OCI-M2 (cell line): Measurements from ENCODE around the gene KLHL17.

Experiments
- DNase-seq: peaks from one replicate; lab custom pipeline; 2025; ENCODE audit not compliant: unreplicated experiment; lab: John Stamatoyannopoulos, UW

Gene KLHL17

DNA sequence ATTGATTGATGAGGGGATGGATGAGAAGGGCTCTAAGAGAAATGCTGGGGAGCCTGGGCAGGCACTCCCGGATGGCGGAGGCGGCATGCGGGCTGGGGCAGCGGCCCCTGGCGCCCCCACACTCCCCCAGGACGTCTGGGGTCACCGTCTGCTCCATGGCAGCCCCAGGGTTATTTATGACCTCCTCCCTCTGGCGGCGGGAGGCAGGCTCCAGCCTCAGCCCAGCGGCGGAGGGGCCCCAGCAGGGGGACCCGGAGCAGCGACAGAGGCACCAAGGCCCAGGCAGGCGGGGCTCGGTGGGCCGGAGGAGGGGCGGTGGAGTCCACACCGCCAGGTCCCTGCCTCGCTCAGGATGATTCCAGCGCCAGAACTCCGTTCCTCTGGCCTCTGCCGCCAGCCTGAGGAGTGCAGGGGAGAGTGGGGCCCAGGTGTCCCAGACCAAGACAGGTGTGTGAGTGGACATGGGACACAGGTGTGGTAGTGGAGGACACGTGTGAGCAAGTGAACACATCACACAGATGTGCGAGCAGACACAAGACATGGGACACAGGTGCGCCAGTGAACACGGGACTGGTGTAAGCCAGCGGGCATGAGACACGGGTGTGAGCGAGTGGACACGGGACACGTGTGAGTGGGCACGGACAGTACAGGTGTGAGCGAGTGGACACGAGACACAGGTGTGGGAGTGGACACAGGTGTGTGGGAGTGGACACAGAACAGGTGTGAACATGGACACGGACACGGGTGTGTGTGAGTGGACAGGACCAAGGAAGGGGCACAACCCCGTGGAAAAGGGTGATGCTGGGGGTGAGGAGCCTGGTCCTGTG, 39.2 kb upstream of the KLHL17 start:
- DNase-seq = no peak

DNA sequence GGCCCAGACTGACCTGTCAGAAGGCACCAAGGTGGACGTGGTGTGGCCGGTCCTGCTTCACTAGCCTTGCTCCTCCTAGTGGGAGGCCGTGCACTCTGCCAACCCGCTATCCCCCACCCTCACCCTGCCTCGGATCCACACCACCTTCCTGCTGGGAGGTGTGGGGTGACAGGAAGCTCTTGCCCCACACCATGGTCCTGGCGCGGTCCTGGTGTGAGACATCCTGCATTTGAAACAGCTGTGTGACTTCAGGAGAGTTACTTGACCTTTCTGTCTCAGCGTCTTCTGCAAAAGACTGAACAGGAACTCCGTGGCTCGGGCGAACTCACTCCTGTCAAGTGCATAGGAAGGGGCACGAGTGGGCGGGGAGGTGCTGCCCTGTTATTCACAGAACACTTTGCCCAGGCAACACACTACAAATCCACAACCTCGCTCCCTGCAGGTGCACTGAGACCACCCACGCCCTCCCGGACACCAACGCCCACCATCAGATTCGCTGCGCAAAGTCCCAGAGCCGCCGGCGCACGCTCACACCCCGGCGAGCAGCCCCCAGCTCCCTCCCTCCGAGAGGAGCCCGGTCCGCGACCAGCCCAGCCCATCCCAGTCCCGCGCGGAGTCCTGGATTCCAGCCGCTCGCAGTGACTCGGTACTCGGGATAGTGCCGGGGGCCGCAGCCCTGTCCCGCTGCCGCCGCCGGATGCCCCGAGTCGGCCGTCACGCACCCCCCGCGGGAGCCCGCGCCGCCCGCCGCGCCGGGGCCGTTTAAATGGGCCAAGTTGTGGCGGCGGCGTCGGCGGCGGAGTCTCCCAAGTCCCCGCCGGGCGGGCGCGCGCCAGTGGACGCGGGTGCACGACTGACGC, 37.0 kb upstream of the KLHL17 start, which contains the start of gene SAMD11:
Gene SAMD11, plus strand, starts transcription at position 793 of the 860 bp plus-strand sequence. CDS start 509 bp downstream, outside the sequence.
- no peak for DNase-seq

DNA sequence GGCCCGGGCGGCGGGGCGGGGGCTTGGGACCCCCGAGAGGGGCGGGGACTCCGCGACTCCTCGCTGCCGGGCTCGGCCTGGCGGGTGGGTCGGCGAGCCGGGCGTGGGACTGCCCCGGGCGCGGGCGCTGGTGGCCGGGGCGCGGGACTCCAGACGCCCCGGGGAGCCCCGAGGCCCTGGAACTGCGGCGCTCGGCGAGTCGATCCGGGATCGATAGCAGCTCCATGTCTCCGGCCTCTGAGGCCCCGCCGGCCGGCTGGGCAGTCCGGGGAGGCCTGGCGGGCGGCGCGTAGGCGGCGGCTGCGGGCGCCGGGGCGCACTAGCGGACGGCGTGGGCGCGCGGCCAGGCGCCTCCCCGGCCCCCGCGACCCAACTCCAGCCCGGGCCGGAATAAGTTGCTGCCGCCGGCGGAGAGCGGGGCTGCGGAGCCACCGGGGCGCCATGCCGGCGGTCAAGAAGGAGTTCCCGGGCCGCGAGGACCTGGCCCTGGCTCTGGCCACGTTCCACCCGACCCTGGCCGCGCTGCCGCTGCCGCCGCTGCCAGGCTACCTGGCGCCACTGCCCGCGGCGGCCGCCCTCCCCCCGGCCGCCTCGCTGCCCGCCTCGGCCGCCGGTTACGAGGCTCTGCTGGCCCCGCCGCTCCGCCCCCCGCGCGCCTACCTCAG, 36.3 kb upstream of the KLHL17 start:
- DNase-seq = no peak

DNA sequence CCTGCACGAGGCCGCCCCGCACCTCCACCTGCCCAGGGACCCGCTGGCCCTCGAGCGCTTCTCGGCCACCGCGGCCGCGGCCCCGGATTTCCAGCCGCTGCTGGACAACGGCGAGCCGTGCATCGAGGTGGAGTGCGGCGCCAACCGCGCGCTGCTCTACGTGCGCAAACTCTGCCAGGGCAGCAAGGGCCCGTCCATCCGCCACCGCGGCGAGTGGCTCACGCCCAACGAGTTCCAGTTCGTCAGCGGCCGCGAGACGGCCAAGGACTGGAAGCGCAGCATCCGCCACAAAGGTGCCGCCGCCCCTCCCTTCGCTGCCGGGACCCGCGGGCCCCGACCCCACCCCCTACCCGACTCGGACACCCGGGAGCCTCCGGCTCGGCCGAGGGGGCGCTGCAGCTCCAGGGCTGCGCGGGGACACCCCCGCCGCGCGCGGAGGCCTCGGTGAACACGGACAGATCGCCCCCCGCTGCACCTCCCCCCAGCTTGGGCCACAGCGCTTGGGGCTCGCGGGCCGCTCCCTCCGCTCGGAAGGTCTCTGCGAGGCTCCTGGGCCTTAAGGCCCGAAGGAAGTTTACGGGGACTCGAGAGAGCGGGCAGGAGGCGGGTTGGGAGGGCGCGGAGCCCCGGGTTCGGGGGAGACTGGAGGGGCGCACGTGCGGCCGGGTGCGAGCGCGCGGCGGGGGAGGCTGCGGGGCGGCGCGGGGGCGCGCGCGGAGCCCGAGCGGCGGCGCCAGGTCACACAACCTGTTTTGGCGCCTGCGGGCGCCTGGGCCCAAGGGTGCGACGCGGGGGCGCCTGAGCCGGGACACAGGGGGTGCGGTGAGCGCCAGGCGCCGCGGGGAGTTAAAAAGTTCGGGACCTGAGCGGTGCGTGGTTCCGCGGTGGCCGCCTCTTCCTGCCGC, 35.5 kb upstream of the KLHL17 start:
- DNase-seq = no peak

DNA sequence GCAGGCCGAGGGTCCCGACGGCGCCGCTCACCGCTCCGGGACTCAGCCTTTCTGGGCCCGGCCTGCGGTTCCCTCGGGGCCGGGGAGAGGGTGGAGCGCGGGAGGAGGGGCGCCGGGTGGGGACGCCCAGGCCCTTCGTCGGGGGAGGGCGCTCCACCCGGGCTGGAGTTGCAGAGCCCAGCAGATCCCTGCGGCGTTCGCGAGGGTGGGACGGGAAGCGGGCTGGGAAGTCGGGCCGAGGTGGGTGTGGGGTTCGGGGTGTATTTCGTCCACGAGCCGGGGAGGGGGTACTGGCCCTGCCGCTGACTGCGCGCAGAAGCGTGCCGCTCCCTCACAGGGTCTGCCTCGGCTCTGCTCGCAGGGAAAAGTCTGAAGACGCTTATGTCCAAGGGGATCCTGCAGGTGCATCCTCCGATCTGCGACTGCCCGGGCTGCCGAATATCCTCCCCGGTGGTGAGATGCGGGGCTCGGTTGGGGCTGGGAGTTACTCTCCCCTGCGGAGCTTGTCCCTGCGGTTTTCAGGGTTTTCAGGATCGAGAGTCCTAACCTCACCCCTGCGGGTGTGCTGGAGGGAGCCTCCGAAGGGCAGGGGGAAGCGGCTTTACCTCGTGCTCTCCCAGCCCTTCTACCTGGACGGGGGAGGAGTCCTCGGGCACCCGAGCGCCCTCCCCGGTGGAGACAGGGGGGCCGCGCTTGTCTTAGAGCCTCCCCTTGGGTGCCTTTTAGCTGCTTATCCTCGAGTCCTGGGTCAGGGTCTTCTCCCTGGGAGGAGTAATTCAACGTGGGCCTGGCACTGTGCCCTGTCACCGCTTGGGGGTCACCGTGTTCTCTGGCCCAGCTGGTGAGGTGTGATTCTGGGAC, 34.6 kb upstream of the KLHL17 start:
- DNase-seq = no peak

DNA sequence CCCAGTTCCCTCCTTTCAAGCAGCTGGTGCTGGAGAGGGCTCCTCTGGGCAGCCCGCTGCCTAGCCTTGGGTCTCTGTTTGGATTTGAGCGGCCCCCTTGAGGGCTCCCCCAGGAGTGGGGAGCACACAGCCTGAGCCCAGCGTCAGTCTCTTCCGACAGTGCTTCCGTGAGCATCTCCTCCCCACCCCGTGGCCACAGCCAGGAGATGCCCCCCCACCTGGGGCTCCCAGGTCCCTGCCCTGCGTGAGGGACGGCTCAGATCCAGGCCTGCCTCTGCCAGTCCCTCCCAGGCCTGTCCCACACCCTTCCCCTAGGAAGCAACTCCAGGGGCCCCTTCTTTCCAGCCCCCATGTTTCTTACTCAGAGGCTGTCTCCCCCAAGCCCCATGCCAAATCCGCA, 33.1 kb upstream of the KLHL17 start:
- no peak for DNase-seq

DNA sequence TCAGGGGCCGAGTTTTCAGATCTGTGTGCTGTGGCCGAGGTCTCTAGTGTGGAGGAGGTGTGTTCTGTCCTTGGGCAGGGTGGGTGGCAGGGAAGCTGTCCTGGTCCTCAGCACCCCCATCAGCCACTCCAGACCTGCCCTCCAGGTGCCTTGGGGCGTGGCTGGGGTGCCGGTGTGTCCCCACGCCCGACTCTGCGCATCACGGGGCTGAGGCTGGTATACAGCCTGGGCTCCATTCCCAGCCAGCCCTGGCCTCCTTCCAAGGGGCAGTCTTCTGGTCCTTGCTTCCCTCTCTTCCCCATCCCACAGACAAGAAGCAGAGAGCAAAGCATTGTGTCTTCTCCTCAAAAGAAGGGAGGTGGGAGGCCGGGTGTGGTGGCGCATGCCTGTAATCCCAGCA, 32.6 kb upstream of the KLHL17 start:
- DNase-seq = no peak

DNA sequence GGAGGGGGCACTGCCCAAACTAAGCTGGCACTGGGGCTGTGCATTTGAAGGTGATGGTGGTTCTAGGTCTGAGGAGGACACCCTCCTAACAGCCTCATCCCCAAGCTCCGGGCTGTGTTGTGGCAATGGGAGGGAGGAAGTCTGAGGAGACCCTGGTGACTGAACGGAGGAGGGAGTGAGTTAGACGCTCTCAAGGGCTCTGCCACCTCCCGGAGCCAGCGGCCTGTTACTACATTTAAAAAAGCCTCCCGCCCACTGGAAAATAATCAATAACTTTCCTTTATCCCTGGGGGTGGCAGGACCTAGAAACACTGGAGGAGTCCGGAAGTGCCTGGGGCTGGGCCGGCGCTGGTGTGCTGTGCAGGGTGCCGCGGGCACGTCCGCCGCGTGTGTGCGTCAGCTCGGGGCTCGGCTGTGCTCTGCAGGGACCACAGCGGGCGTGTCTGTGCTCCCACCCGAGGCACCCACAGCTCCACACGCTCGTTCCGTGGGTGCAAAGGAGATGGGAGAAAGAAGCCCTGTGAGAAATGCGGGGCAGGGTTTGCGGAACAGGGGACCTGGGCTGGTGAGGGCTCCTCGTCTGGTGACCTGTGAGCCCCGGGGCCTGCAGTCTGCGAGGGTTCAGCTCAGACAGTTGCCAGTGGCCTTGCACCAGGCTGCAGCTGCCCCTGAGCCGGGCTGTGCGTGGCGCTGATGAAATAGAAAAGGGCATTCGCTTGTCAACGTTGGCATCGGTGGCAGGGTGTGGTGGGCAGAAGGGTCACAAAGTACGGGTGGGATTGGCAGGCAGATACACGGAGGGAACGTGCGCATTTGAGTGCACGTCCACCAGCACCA, 31.3 kb upstream of the KLHL17 start:
- DNase-seq = no peak

DNA sequence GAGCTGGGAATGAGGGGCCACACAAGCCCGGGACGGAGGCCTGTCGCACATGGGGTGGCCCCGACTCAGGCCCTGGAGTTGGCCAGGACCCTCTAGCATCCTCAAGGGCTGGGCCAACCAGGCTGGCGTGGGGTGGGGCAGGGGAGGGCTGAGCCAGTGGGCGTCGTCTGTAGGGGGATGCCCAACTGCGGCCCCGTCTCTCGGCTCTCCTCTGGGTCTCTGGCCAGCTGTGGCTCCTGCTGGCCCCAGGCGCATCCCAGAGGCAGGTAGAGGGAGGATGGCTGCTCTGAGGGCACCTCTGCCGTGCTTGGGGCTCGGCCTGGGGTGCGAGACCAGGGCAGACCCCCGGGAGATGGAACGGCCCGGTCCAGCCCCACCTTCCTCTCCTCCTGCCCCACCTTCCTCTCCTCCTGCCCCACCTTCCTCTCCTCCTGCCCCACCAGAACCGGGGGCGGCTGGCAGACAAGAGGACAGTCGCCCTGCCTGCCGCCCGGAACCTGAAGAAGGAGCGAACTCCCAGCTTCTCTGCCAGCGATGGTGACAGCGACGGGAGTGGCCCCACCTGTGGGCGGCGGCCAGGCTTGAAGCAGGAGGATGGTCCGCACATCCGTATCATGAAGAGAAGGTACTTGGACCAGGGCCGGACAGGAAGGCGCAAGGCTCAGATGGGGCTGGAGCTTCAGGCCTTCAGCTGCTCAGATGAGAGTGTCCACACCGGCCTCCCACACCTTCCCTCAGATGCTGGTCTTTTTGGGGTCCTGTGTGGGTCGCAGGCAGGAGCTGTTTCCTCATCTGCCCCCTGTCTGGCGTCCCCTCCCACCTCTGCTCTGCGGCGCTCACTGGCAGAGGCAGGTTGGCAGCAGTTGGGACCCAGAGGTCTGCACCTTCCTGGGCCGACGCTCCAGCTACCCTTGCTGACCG, 30.4 kb upstream of the KLHL17 start:
- no peak for DNase-seq

DNA sequence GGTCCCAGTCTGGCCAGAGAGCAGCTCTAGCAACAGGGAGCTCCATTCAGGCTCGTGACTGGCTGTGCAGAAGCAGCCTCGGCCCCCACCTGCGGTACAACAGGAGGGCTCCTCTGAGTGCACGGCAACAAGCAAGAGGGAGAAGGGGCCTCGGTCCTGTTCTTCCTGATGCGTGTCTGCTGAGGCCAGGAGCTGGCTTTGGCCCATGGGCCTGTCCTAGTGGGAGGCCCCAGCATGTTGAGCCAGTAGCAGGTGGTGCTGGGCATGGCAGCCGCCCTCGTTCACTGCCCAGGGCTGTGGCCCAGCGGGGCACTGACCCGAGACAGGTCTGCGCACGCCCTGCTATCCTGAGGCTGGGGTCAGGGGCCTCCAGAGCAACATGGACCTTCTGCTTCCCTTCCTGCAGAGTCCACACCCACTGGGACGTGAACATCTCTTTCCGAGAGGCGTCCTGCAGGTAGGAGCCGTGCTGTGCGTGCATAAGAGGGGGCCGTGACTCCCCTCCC, 29.7 kb upstream of the KLHL17 start:
- DNase-seq = no peak

DNA sequence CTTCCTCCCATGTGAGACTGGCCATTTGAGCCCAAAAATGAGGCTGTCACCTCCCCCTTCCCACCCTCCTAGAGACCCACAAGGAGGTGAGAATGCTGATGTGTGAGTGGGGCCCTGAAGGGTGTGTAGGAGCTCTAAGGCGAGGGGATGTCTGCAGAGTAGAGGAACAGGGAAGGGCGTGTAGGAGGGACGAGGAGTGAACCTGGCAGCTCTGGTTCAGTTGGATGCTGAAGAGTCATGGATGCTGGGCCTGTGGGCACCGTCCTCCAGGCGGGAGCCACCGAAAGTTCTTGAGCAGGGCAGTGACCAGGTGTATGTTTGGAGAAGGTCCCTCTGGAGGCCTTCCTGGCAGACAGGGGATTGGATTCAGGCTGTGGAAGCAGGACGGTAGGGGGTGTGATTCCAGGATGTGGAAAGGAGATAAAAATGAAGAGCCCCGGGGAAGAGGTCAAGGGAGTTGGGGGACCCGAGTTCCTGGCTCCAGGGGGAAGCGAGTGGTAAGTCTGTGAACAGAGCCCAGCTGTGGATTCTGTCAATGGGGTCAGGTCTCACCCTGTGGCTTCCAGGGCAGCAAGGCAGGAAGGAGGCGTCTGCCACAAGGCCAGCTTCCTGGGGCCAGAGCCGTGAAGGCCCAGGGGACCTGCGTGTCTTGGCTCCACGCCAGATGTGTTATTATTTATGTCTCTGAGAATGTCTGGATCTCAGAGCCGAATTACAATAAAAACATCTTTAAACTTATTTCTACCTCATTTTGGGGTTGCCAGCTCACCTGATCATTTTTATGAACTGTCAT, 28.8 kb upstream of the KLHL17 start:
- DNase-seq = no peak

DNA sequence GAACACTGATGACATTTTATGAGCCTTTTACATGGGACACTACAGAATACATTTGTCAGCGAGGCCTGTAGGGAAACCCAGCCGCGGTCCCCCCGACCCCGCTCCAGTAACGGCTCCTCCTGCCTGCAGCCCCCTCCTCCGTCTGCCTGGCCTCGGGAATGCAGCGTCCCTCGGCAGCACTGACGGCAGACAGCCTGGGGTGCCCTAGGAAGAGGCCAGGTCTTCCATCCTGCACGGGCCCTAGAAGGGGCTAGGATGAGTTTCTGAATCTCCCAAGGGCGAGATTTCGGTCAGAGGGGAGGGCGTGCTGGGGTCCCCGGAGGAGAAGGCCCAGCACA, 28.2 kb upstream of the KLHL17 start:
- no peak for DNase-seq

DNA sequence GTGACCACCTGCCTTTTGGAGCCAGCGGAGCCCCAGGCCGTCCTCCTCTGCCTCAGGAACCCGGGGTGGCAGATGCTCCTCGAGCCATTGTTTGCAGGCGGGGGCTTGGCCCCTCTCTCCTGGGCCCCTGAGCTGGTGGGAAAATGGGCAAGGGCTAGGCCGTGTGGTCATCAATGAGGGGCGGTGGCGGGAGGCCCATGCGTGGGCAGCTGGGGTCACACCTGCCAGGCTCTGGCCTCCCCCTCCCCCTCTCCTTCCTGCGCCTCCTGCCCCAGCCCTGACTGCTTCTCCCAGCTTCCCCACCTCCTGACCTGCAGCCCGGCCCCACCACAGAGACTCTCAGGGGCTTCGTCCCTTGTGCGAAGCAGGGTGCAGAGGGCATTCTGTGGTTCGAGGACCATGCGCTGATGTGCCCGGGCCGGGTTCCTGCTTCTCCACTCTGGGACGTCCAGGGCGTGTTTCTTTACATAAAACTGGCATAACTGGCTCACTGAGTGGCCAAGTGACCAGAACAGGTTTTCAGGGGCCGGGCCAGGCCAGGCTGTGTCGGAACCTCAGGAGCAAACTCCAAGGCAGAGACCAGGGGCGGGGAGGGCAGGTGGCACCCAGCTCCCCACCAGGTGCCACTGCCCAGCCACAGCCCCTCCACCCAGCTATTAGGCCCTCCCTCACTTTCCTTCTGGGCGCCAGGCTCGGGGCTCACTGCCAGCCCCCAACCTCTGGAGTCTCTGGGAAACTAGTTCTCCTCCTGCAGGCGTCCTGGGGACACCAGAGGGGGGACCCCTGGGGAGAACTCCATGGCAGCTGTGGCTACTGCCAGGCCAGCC, 27.4 kb upstream of the KLHL17 start:
- DNase-seq = no peak

DNA sequence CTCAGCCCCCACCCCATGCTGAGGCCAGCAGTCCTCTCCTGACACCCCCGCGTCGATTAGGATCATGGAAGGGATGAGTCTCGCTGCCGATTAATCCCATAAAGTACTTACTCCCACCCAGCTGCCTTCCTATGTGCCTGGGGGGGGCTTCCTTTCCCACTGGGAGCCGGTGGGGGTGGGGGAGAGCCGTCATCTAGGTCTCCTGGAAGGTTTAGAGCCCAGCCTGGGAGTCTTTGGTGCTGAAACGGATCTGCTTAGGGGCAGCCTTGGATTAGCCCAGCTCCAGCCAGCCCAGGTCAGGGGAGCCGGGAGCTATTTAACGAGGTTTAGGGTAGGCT, 26.8 kb upstream of the KLHL17 start:
- DNase-seq = no peak

DNA sequence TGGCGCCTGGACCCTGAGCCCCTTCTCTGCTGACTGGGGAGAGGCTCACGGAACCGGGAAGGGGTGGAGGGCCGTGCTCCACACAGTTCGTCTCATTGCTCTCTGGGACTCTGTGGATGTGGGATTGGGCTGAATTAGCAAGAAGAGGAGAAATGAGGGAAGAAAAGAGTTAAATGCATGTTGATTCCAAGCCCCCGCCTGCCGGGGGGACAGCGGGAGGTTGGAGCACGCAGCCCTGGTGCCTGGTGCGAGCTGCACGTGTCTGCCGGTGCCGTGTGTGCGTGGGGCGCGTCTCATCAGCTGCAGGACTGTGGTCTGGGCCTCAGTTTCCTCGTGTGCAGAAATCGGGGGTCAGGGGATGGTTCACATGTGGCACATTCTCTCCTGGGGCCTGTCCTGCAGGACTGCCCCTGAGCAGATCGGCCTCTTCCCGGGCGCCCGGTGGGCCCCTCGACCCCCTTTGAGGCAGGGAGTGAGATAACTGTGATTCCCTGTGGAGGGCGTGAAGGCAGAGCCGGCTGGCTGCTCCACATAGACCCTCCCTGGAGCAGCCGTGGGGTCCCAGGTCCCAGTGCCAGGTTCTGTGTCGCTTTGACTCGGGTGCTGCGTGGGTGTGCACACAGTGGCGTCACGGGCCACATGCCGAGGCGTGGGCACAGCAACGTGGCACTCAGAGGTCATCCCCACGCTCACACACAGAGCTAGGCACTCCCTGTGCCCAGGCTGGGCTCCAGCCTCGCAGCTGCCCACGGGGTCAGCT, 25.2 kb upstream of the KLHL17 start:
- DNase-seq = no peak
